ENCODE measurements around the gene GINM1.

GINM1 gene

GRCh38 chr6:149593408-149593807 is 27.2 kb downstream of the GINM1 start:
- no peak for DNase-seq (ENCODE audit: low spot score)

GRCh38 chr6:149600508-149600907 is 34.3 kb downstream of the GINM1 start:
- no peak for DNase-seq (ENCODE audit: low spot score)

- DNase-seq (ENCODE audit: low spot score) = no peak
These were observed 42.3 kb downstream of the GINM1 start for GRCh38 chr6:149608381-149608982.

- DNase-seq (ENCODE audit: low spot score) = no peak
These were observed 48.2 kb downstream of the GINM1 start for GRCh38 chr6:149614337-149614736.

- no peak for DNase-seq (ENCODE audit: low spot score)
These were observed 49.6 kb downstream of the GINM1 start for GRCh38 chr6:149615805-149616204.

GRCh38 chr6:149627672-149628071 is 61.5 kb downstream of the GINM1 start:
- DNase-seq (ENCODE audit: low spot score) = no peak

- DNase-seq (ENCODE audit: low spot score) = no peak
These were observed 62.8 kb downstream of the GINM1 start for GRCh38 chr6:149628875-149629510.

GRCh38 chr6:149634315-149634714 is 68.1 kb downstream of the GINM1 start:
- no peak for DNase-seq (ENCODE audit: low spot score)

GRCh38 chr6:149636124-149636523 is 69.9 kb downstream of the GINM1 start:
- no peak for DNase-seq (ENCODE audit: low spot score)
